Thoracic aorta (tissue), 2 donors: ENCODE data around the gene DMXL2. TPM values are rescaled to one million over a fixed set of nuclear protein-coding genes. Genes with fewer than 3 reads are reported as not detected.

Experiments
- ATAC-seq: fragments of 150-250 bp; one replicate; pipeline ENCODE4 v1.8.0; 2017; ENCODE audit warnings: low read depth; ENCODE audit not compliant: insufficient number of reproducible peaks, low FRiP score
- DNase-seq: peaks from one replicate; pipeline ENCODE4 v3.0.0-alpha.2; 2020; ENCODE audit warnings: low spot score
- H3K27ac ChIP-seq, 2 donors: fragments of 200-600 bp; sonication (generic); 1 replicate in 1 of 2; 2 replicates in 1 of 2; pipeline ENCODE4 v1.5.1; 2016; ENCODE audit warnings: mild to moderate bottlenecking in 2 of 2, moderate library complexity in 2 of 2
- H3K27me3 ChIP-seq: fragments of 200-600 bp; sonication (generic); replicated peaks from 2 replicates; pipeline ENCODE4 v1.6.0; 2016; ENCODE audit warnings: mild to moderate bottlenecking; ENCODE audit not compliant: insufficient read depth
- H3K36me3 ChIP-seq: fragments of 200-600 bp; sonication (generic); one replicate; pipeline ENCODE4 v1.5.1; 2016
- H3K4me1 ChIP-seq, 2 donors: fragments of 200-600 bp; sonication (generic); 1 replicate in 1 of 2; 2 replicates in 1 of 2; pipeline versions ENCODE4 v1.5.1 to v1.6.0; 2016; ENCODE audit warnings: low read depth in 2 of 2, mild to moderate bottlenecking in 1 of 2; ENCODE audit not compliant: control insufficient read depth in 1 of 2
- H3K4me3 ChIP-seq: fragments of 200-600 bp; sonication (generic); 2 replicates; pipeline ENCODE4 v1.5.1; 2016; ENCODE audit warnings: mild to moderate bottlenecking
- H3K9me3 ChIP-seq: fragments of 200-600 bp; sonication (generic); 2 replicates; pipeline ENCODE4 v1.5.1; 2016
- total RNA-seq, 2 donors: library from RNA; depleted of rRNA; stranded (reverse); fragments of >200 nt; gene quantifications; one replicate each; pipeline versions ENCODE4 v1.1.0 to v1.2.3, GENCODE V29; 2016
- TF ChIP-seq, protein P1 (sequence below): fragments of 200-600 bp; sonication (generic); IDR thresholded peaks from one replicate; pipeline ENCODE4 v1.5.1; 2019; ENCODE audit warnings: antibody characterized with exemption

The DMXL2 gene
- total RNA-seq, 2 donors from 2014 or later, result 20.3 to 45.9 TPM

DNA sequence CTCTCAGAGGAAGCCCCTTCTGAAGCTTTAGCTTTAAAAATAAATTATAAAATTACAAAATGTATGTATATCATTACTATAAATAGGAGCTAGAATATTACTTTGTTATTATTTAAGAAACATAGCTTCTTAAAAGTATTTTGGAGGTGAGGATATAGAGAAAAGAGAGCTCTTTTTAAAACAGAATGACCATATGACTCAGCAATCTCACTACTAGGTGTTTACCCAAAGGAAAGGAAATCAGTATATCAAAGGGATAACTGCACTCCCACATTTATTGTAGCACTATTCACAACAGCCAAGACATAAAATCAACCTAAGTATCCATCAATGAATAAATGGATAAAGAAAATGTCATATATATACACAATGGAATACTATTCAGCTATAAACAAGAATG, 119.6 kb downstream of the DMXL2 start:
- Histone ChIP-seq H3K36me3 (no peaks in the 10 kb centered on the region), H3K27ac (no peak overlapping the region), H3K4me1 (no peaks in the 10 kb centered on the region), H3K4me3 (no peak overlapping the region), H3K27me3 (no peaks in the 10 kb centered on the region), H3K9me3 (no peaks in the 10 kb centered on the region)
- DNase-seq, result no peak
- ATAC-seq, result no peak
- TF ChIP-seq, protein P1, sequence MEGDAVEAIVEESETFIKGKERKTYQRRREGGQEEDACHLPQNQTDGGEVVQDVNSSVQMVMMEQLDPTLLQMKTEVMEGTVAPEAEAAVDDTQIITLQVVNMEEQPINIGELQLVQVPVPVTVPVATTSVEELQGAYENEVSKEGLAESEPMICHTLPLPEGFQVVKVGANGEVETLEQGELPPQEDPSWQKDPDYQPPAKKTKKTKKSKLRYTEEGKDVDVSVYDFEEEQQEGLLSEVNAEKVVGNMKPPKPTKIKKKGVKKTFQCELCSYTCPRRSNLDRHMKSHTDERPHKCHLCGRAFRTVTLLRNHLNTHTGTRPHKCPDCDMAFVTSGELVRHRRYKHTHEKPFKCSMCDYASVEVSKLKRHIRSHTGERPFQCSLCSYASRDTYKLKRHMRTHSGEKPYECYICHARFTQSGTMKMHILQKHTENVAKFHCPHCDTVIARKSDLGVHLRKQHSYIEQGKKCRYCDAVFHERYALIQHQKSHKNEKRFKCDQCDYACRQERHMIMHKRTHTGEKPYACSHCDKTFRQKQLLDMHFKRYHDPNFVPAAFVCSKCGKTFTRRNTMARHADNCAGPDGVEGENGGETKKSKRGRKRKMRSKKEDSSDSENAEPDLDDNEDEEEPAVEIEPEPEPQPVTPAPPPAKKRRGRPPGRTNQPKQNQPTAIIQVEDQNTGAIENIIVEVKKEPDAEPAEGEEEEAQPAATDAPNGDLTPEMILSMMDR, result no peak

DNA sequence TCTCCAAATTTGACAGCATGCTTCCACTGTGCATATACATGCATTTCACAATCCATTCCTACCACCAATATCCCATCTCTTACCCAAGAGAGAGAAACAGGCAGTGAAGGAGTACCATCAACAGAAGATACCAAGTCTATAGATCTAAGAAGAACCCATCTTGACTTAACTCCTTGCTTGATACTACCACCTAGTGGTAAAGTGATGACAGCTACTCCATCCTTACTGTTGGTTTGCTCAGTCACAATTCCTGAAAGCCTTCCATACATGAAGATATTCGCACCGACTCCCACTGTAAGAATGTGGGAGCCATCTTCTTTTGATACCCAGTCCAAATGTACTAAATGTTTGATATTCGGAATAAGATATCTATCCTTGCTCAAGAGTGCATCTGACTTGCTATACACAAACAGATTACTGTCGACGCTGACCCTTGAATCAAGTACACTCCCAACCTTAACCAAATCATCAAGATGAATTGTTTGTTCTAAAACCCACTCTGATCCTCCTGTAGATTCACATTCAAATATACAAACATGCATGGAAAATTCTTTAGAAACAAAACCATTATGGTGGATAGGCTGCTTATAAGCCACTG, 123.1 kb downstream of the DMXL2 start:
- Histone ChIP-seq H3K27me3 (no peaks in the 10 kb centered on the region), H3K36me3 (no peaks in the 10 kb centered on the region), H3K4me1 (no peaks in the 10 kb centered on the region), H3K27ac (no peak overlapping the region), H3K4me3 (no peak overlapping the region), H3K9me3 (no peaks in the 10 kb centered on the region)
- ATAC-seq, result no peak
- no peak for DNase-seq
- TF ChIP-seq, protein P1, result no peak

DNA sequence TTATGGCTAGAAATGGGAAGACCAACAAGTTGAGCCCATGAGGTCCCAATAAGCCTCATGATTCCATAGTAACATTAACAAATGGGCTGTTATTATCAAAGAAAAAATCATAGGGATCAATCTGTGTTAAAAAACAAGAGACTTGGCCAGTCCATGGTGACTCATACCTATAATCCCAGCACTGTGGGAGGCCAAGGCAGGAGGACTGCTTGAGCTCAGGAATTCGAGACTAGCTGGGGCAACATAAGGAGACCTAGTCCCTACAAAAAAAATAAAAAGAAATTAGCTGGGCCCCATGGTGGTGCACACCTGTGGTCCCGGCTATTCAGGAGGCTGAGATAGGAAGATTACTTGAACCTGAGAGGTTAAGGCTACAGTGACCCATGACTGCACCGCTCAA, 124.8 kb downstream of the DMXL2 start:
- no peak for DNase-seq
- no peaks in the 10 kb centered on the region for H3K27me3 ChIP-seq
- H3K4me1 ChIP-seq, result no peaks in the 10 kb centered on the region
- H3K9me3 ChIP-seq, result no peaks in the 10 kb centered on the region
- H3K4me3 ChIP-seq, result no peak overlapping the region
- TF ChIP-seq, protein P1, result no peak
- H3K27ac ChIP-seq, result no peak overlapping the region
- H3K36me3 ChIP-seq, result no peaks in the 10 kb centered on the region
- ATAC-seq, result no peak

DNA sequence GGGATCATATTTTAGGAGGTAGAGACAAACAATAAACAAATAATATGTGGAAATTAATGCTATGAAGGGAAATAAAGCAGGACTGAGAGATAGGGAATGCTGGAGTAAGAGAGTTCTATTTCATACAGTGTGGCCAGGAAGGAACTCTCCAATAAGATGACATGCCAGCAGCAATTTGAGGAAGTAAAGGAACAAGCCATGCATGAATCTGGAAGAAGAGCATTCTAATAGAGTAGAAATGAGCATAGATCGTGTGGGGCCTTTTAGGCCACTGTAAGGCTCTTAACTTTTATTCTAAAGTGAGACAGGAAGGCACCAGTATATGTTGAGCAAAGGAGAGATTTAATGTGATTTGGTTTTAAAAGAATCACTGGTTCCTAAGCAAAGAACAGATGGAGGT, 126.3 kb downstream of the DMXL2 start:
- no peak for DNase-seq
- Histone ChIP-seq H3K4me3 (no peak overlapping the region), H3K9me3 (no peaks in the 10 kb centered on the region), H3K27me3 (no peaks in the 10 kb centered on the region), H3K4me1 (no peaks in the 10 kb centered on the region), H3K36me3 (no peaks in the 10 kb centered on the region), H3K27ac (no peak overlapping the region)
- TF ChIP-seq, protein P1, result no peak
- no peak for ATAC-seq

DNA sequence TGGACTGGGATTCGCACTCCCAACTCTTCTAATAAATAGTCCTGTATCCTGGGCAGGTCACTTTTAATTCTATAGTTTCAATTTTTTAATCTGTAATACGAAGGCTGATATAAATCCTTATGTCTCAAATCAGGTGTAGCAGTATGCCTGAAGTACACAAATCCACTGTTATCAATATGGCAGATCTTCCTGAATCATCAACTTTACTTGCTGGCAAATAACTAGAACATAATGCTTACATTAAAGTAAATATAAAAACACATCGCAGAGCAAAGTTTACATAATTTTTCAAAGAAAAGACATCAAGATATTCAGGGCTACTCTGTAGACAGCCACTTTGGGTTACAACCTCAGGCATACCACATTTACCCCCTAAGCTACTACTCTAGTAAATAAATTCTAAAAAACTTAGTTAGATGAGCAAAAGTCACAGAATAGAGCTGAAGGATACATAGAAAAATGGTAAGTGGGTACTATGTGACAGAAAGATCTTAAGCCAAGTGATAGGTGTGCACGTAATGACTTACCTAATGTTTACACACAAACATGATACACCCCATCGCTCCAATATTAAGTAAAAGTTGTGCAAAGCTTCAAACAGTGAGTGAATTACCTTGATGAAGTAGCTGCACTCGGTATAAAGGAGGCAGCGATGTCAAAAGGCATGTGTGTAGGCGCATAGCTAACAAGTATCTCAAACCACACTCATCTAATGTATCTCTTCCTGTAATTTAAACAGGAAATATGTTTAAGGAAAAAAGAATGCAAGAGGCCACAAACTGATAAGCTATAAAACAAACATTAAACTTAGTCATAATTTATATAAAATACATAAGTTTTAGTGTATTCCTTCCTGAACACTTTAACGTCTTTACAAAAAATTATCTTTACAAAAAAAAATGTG, 127.9 kb downstream of the DMXL2 start:
- no peaks in the 10 kb centered on the region for H3K27me3 ChIP-seq
- H3K27ac ChIP-seq, result no peak overlapping the region
- no peaks in the 10 kb centered on the region for H3K36me3 ChIP-seq
- DNase-seq (no peak), ATAC-seq (no peak)
- H3K4me1 ChIP-seq, result no peaks in the 10 kb centered on the region
- no peak overlapping the region for H3K4me3 ChIP-seq
- H3K9me3 ChIP-seq, result no peaks in the 10 kb centered on the region
- TF ChIP-seq, protein P1, result no peak
